K562 (cell line): ENCODE data around the gene RPS17.

ENCODE experiments used
- CREB5 ChIP-seq: fragments of 250-450 bp; sonication (Bioruptor Pico); IDR thresholded peaks from 2 replicates; pipeline ENCODE4 v1.5.0; 2020; ENCODE audit warnings: mild to moderate bottlenecking
- CTCF ChIP-seq, 3 experiments: IDR thresholded peaks in 2 of 3; conservative IDR thresholded peaks in 1 of 3; 2 replicates each; pipeline ENCODE4 v1.5.1; 2011 to 2012; ENCODE audit warnings: low read length in 3 of 3, mild to moderate bottlenecking in 3 of 3, control low read depth in 2 of 3, improper control_type of control experiment in 1 of 3, inconsistent platforms in 1 of 3, low read depth in 1 of 3, mixed read lengths in 1 of 3, moderate library complexity in 1 of 3; ENCODE audit not compliant: insufficient read depth in 2 of 3
- FOS ChIP-seq: IDR thresholded peaks from 3 replicates; pipeline ENCODE4 v1.6.1; 2011; ENCODE audit not compliant: insufficient read length; ENCODE audit errors: extremely low read depth
- POLR2A ChIP-seq: fragments of 450-650 bp; conservative IDR thresholded peaks from 2 replicates; pipeline ENCODE4 v1.6.1; 2016
- POLR3G ChIP-seq: IDR thresholded peaks from 2 replicates; pipeline ENCODE4 v1.6.1; 2011; ENCODE audit not compliant: insufficient read length, insufficient replicate concordance; ENCODE audit errors: extremely low read depth
- RAD21 ChIP-seq, 2 experiments: fragments of 250-450 bp in 1 of 2; fragments of 450-650 bp in 1 of 2; sonication (Bioruptor Pico) in 1 of 2; formaldehyde crosslinking in 1 of 2; IDR thresholded peaks in 1 of 2; conservative IDR thresholded peaks in 1 of 2; 2 replicates each; pipeline versions ENCODE4 v1.4.0 to v1.8.0; 2020 to 2022; ENCODE audit warnings: mild to moderate bottlenecking in 2 of 2, moderate library complexity in 1 of 2
- ZNF143 ChIP-seq: sonication (generic); formaldehyde crosslinking; IDR thresholded peaks from 2 replicates; pipeline ENCODE4 v1.9.0; 2022; ENCODE audit warnings: mild to moderate bottlenecking, missing genetic modification reagents

- TF ChIP-seq POLR2A (no peak), POLR3G (no peak), CREB5 (no peak), ZNF143 (no peak), RAD21 (CRISPR knock-in tag; conservative IDR thresholded peaks at IDR 0.05 in 1 of 2, IDR thresholded peaks at IDR 0.05 in 1 of 2) (no peak), FOS (no peak), CTCF (IDR thresholded peaks at IDR 0.05 in 2 of 3, conservative IDR thresholded peaks at IDR 0.05 in 1 of 3; ENCODE audit: insufficient read depth in 2 of 3, low read depth in 1 of 3, low read length in 3 of 3) (no peak)
Measured at GRCh38 chr15:82566690-82567089, 26.4 kb upstream of the RPS17 start.
